Erythroblast (primary cell): ENCODE results near the gene ST7.

Experiments used
- GATA1 ChIP-seq: IDR thresholded peaks from 2 replicates; pipeline ENCODE4 v1.6.1; 2011; ENCODE audit warnings: low read depth, mild to moderate bottlenecking, control low read depth, low read length, moderate library complexity
- POLR2A ChIP-seq: IDR thresholded peaks from 2 replicates; pipeline ENCODE4 v1.6.1; 2011; ENCODE audit warnings: mild to moderate bottlenecking, low read length

GRCh38 chr7:117185124-117185523 lies 231.8 kb downstream of the ST7 start:
- TF ChIP-seq POLR2A, result no peak
- TF ChIP-seq GATA1, result no peak
